Thyroid gland (tissue), 4 donors: ENCODE measurements around the gene TMTC4. TPM values are rescaled to one million over a fixed set of nuclear protein-coding genes. Genes with fewer than 3 reads are reported as not detected.
A peak's percentile ranks its signal among the peaks of the same experiment; 100 is the strongest.

ENCODE experiments used
- DNase-seq, 2 donors: peaks; one replicate each; pipeline ENCODE4 v3.0.0-alpha.2; 2019
- H3K27ac ChIP-seq, 3 donors: fragments of 200-600 bp; sonication (generic); 1 replicate in 2 of 3; 2 replicates in 1 of 3; pipeline ENCODE4 v1.5.1; 2016 to 2019; ENCODE audit warnings: mild to moderate bottlenecking in 1 of 3, moderate library complexity in 1 of 3
- H3K27me3 ChIP-seq: fragments of 200-600 bp; sonication (generic); one replicate; pipeline ENCODE4 v1.5.1; 2019
- H3K36me3 ChIP-seq, 2 donors: fragments of 200-600 bp; sonication (generic); one replicate each; pipeline ENCODE4 v1.5.1; 2016 to 2019
- H3K4me1 ChIP-seq, 2 donors: fragments of 200-600 bp; sonication (generic); one replicate each; pipeline ENCODE4 v1.5.1; 2017 to 2019
- H3K4me3 ChIP-seq, 3 donors: fragments of 200-600 bp; sonication (generic); replicated peaks in 1 of 3; 1 replicate in 2 of 3; 2 replicates in 1 of 3; pipeline ENCODE4 v1.5.1; 2016; ENCODE audit warnings: mild to moderate bottlenecking in 1 of 3
- H3K9me3 ChIP-seq: fragments of 200-600 bp; sonication (generic); one replicate; pipeline ENCODE4 v1.5.1; 2017
- CTCF ChIP-seq, 6 experiments: fragments of 200-600 bp in 3 of 6; fragments of 450-650 bp in 3 of 6; sonication (generic) in 3 of 6; IDR thresholded peaks; one replicate each; pipeline ENCODE4 v1.5.1; 2016 to 2019; ENCODE audit warnings: antibody characterized with exemption in 6 of 6, mild to moderate bottlenecking in 2 of 6, inconsistent platforms in 1 of 6, moderate library complexity in 1 of 6
- POLR2A ChIP-seq, 2 donors: fragments of 450-650 bp; IDR thresholded peaks; one replicate each; pipeline ENCODE4 v1.6.1; 2017; ENCODE audit warnings: antibody characterized with exemption in 2 of 2, mild to moderate bottlenecking in 2 of 2, moderate library complexity in 1 of 2
- WGBS, 2 donors: methylation state at CpG; one replicate each; pipeline ENCODE4 v1.1.5; 2017; 5-methylcytosine and 5-hydroxymethylcytosine counted together
- intact Hi-C: fragments of 100-400 bp; cut with DNase I; formaldehyde crosslinking; loops from one replicate; pipeline ENCODE4 v1.15.1; 2023
- total RNA-seq, 4 donors: library from RNA; depleted of rRNA; stranded (reverse); fragments of >200 nt; gene quantifications; one replicate each; pipeline ENCODE4 v1.2.3, GENCODE V29; 2016

TMTC4 gene
- total RNA-seq, 4 donors from 2014 or later = 15.1 to 21.3 (median 18.4) TPM

DNA sequence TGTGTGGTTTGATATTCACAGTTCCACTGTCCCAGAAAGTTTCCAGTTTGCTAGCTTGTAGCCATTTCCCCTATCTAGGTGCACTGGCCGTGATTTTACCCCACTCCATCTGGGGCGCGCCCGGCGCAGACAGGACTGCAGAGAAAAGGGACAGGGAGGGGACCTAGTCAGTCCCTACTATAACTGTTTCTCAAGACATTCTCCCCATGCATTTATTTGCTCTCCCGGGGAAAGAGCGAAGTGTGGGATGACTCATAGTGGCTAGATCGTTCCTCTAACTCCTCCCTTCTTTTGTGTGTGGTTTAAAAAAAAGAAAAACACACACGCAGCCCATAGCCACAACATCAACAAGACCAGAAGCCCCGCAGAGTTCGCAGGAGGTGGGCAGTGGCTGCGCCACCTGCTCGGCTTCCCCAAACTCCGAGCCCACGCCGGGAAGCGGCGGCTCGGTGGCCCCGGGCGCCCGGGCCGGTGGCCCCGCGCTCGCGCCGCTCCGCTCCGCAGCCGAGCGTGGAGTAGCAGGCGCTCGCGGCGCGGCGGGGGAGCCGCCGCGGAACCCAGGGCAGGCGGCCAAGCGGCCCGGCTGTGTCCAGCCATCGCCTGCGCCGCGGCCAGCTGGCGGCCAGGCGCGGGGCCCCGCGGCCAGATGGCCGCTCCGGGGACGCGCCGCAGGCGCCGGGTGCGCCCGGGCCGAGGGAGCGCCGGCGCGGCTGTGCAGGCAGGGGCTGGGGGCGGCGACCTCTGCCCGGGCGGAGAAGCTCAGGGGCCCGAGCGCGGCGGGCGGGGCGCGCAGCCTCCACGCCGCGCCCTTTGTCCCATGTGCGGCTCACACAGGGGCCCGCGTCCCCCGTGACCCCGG is 653 bp downstream of the TMTC4 start:
- Histone ChIP-seq H3K27ac (peak overlapping the region in 2 of 3 donors; percentile 28 to 73), H3K4me1 (peaks cover 7% of the 10 kb centered on the region in 2 donors), H3K9me3 (no peaks in the 10 kb centered on the region), H3K36me3 (no peaks in the 10 kb centered on the region), H3K4me3 (peak overlapping the region; percentile 51 to 70 (median 67)), H3K27me3 (no peaks in the 10 kb centered on the region)
- intact Hi-C loops = no loop called here
- no peak for TF ChIP-seq CTCF (IDR thresholded peaks at IDR 0.05)
- TF ChIP-seq POLR2A (IDR thresholded peaks at IDR 0.05) = no peak
- WGBS, 2 donors = 0 to 2% methylated on average over 16 to 21 of the region's 86 CpGs
- peak; percentile 55 to 57 for DNase-seq

DNA sequence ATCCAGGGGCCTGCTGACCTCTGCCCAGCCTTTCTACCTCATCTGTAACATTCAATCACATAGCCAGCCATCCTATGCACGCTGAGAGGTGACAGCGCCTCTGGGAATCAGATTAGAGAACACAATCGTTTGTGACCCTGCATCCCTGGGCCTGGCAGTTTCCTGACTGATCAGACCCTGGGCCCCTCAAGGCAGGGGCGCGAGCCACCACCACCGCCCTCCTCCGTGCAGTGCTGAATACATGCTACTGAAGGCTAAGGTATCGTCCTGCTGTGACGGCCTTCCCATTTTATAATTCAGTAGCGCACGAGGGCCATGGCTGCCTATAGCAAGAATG is 1.3 kb downstream of the TMTC4 start:
- Histone ChIP-seq H3K27me3 (no peaks in the 10 kb centered on the region), H3K27ac (peak overlapping the region in 1 of 3 donors; percentile 32), H3K4me1 (peaks cover 7% of the 10 kb centered on the region in 2 donors), H3K9me3 (no peaks in the 10 kb centered on the region), H3K36me3 (peaks cover 0 to 2% of the 10 kb centered on the region in 2 donors), H3K4me3 (peak overlapping the region; percentile 5 to 33 (median 28))
- TF ChIP-seq CTCF (IDR thresholded peaks at IDR 0.05) (no peak), POLR2A (IDR thresholded peaks at IDR 0.05) (no peak)
- WGBS, 2 donors = 45 to 53% methylated on average over 9 to 11 of the region's 11 CpGs
- DNase-seq = no peak
- intact Hi-C loops = no loop called here

GRCh38 chr13:100671389-100672182 is 3.0 kb downstream of the TMTC4 start:
- H3K27ac ChIP-seq = no peak overlapping the region
- H3K36me3 ChIP-seq = peaks cover 0 to 5% of the 10 kb centered on the region in 2 donors
- no peaks in the 10 kb centered on the region for H3K9me3 ChIP-seq
- no peak for TF ChIP-seq POLR2A (IDR thresholded peaks at IDR 0.05)
- whole genome bisulfite sequencing, 2 donors = 86 to 95% methylated on average over 11 of the region's 11 CpGs
- H3K27me3 ChIP-seq = no peaks in the 10 kb centered on the region
- peaks cover 7% of the 10 kb centered on the region in 2 donors for H3K4me1 ChIP-seq
- no peak for DNase-seq
- no peak overlapping the region for H3K4me3 ChIP-seq
- intact Hi-C loops = no loop called here

GRCh38 chr13:100668408-100668807 is 6.2 kb downstream of the TMTC4 start:
- Histone ChIP-seq H3K4me3 (no peak overlapping the region), H3K9me3 (no peaks in the 10 kb centered on the region), H3K36me3 (peaks cover 0 to 5% of the 10 kb centered on the region in 2 donors), H3K4me1 (peaks cover 3 to 5% of the 10 kb centered on the region in 2 donors), H3K27me3 (no peaks in the 10 kb centered on the region), H3K27ac (no peak overlapping the region)
- no peak for DNase-seq
- intact Hi-C loops = no loop called here
- WGBS, 2 donors = 91 to 93% methylated on average over 7 of the region's 7 CpGs
- TF ChIP-seq CTCF (IDR thresholded peaks at IDR 0.05) (no peak), POLR2A (IDR thresholded peaks at IDR 0.05) (no peak)

DNA sequence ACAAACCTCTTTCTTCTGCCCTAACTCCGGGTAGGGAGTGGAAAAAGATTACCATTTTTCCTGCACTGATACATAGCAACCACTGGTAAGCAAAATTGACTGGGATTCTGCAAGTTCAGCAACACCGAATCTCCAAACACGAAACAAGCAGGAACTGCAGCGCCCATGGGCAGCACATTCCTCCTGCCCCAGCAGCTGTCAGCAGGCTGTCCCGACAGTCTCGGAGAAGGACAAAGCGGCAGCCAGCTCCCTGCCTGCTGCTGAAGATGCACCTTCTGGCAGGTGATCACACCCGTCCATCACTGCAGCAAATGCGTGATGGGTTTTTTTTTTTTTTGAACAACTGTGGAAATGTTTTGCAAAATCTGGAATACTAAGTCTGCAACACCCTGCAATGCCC is 6.7 kb downstream of the TMTC4 start:
- intact Hi-C loops = no loop called here
- 96 to 97% methylated on average over 9 of the region's 9 CpGs for WGBS, 2 donors

More for the DNA sequence above, 6.7 kb downstream of the TMTC4 start:
- peaks cover 0 to 8% of the 10 kb centered on the region in 2 donors for H3K36me3 ChIP-seq
- no peaks in the 10 kb centered on the region for H3K4me1 ChIP-seq
- H3K27me3 ChIP-seq = no peaks in the 10 kb centered on the region
- DNase-seq = no peak
- H3K27ac ChIP-seq = no peak overlapping the region
- no peaks in the 10 kb centered on the region for H3K9me3 ChIP-seq
- no peak overlapping the region for H3K4me3 ChIP-seq
- TF ChIP-seq POLR2A (IDR thresholded peaks at IDR 0.05) (no peak), CTCF (IDR thresholded peaks at IDR 0.05) (no peak)
